ENCODE results near the gene ATP8B2. TPM values are rescaled to one million over a fixed set of nuclear protein-coding genes. Genes with fewer than 3 reads are reported as not detected.
A peak's percentile ranks its signal among the peaks of the same experiment; 100 is the strongest.
"Not testable (repeated sequence)": the region's sequence is repeated elsewhere in the genome, so short reads cannot be mapped to it uniquely, and the experiment has no call there.

ATP8B2 gene
- total RNA-seq, 3 donors from 2014 or later, result 34.5 to 64.8 (median 61.3) TPM

DNA sequence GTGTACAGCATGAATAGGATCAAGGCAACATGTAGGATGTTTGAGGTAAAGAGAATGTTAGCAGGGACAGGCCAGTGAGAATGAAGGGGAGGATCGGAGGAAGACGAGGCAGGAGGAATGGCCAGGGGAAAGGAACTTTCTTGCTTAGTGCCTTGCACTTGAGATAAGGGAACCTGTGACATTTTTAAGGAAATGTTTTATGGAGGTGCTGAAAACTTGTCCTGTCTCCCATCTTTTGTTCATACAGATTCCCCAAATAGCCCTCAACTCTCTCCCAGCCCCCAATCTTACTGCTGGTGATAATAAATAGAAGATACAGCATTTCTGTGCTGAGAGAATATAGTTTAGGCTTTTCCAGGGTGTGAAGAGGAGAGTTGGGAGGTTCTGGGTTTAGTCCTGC is 13.6 kb downstream of the ATP8B2 start:
- TF ChIP-seq POLR2A (IDR thresholded peaks at IDR 0.05) (no peak), POLR2AphosphoS5 (IDR thresholded peaks at IDR 0.05) (no peak)
- TF ChIP-seq, protein P1, sequence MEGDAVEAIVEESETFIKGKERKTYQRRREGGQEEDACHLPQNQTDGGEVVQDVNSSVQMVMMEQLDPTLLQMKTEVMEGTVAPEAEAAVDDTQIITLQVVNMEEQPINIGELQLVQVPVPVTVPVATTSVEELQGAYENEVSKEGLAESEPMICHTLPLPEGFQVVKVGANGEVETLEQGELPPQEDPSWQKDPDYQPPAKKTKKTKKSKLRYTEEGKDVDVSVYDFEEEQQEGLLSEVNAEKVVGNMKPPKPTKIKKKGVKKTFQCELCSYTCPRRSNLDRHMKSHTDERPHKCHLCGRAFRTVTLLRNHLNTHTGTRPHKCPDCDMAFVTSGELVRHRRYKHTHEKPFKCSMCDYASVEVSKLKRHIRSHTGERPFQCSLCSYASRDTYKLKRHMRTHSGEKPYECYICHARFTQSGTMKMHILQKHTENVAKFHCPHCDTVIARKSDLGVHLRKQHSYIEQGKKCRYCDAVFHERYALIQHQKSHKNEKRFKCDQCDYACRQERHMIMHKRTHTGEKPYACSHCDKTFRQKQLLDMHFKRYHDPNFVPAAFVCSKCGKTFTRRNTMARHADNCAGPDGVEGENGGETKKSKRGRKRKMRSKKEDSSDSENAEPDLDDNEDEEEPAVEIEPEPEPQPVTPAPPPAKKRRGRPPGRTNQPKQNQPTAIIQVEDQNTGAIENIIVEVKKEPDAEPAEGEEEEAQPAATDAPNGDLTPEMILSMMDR (IDR thresholded peaks at IDR 0.05), result no peak
- H3K27ac ChIP-seq, result no peak overlapping the region
- intact Hi-C loops (cut with DNase I; ENCODE audit: low total_unique reads), result no loop called here
- no peaks in the 10 kb centered on the region for H3K36me3 ChIP-seq
- H3K4me1 ChIP-seq, result no peaks in the 10 kb centered on the region
- no peaks in the 10 kb centered on the region for H3K9me3 ChIP-seq
- H3K27me3 ChIP-seq, result no peaks in the 10 kb centered on the region
- DNase-seq (ENCODE audit: low spot score in 2 of 2), result no peak
- H3K4me3 ChIP-seq, result no peak overlapping the region

DNA sequence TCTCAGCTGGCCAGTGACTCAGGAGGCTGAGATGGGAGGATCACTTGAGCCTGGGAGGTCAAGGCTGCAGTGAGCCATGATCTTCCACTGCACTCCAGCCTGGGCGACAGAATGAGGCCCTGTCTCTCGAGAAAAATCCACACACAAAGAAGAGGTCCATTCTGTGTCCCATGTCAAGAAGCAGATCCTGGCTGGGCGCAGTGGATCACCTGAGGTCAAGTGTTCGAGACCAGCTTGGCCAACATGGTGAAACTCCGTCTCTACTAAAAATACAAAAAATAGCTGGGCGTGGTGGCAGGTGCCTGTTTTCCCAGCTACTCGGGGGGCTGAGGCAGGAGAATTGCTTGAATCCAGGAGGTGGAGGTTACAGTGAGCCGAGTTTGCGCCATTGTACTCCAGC is 16.0 kb downstream of the ATP8B2 start:
- H3K27me3 ChIP-seq; H3K27ac ChIP-seq; H3K4me1 ChIP-seq; H3K4me3 ChIP-seq; H3K9me3 ChIP-seq; H3K36me3 ChIP-seq; intact Hi-C loops (cut with DNase I; ENCODE audit: low total_unique reads); DNase-seq (ENCODE audit: low spot score in 2 of 2): not testable (repeated sequence)

DNA sequence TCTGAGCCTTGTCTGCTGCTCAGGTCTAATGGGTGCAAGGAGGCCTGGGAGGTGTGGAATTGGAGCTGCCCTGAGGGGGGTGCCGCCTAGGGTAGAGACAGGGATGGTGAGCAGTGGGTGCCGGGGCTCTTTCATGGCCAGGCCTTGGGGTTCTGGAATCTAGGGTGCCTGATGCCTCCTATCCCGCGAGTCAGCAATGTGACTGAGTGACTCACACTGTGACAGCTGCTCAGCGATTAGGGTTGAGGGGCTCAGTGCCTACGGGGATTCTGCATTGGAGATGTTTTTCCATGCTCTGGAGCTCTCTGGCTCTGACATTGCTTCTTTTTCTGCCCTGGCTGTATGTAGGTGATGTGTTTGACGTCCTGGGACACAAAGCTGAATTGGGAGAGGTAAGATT is 16.8 kb downstream of the ATP8B2 start:
- no peaks in the 10 kb centered on the region for H3K9me3 ChIP-seq
- intact Hi-C loops (cut with DNase I; ENCODE audit: low total_unique reads), result no loop called here
- no peaks in the 10 kb centered on the region for H3K27me3 ChIP-seq
- H3K27ac ChIP-seq, result no peak overlapping the region
- H3K4me3 ChIP-seq, result no peak overlapping the region
- TF ChIP-seq, protein P1 (IDR thresholded peaks at IDR 0.05), result no peak
- no peak for TF ChIP-seq POLR2AphosphoS5 (IDR thresholded peaks at IDR 0.05)
- no peak for TF ChIP-seq POLR2A (IDR thresholded peaks at IDR 0.05)
- H3K4me1 ChIP-seq, result no peaks in the 10 kb centered on the region
- no peak for DNase-seq (ENCODE audit: low spot score in 2 of 2)
- H3K36me3 ChIP-seq, result no peaks in the 10 kb centered on the region

DNA sequence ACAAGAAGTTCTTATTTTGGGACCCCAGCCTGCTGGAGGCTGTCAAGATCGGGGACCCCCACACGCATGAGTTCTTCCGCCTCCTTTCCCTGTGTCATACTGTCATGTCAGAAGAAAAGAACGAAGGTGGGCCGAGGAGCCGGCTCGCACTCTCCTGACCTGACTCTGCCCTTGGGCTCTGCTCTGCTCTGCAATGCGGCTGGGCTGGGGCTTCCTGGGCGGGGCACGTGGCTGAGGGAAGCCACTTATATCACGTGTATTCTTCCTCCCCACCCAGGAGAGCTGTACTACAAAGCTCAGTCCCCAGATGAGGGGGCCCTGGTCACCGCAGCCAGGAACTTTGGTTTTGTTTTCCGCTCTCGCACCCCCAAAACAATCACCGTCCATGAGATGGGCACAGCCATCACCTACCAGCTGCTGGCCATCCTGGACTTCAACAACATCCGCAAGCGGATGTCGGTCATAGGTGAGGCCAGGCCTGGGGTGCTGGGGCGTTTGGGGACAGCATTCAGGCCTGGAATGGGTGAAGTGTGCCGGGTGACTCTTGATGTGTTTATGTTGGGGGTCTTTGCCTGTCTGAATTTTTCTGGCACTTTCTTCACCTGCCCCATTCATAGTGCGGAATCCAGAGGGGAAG is 17.6 kb downstream of the ATP8B2 start:
- Histone ChIP-seq H3K27ac (no peak overlapping the region), H3K36me3 (no peaks in the 10 kb centered on the region), H3K27me3 (no peaks in the 10 kb centered on the region), H3K4me1 (no peaks in the 10 kb centered on the region), H3K4me3 (no peak overlapping the region), H3K9me3 (no peaks in the 10 kb centered on the region)
- intact Hi-C loops (cut with DNase I; ENCODE audit: low total_unique reads), result no loop called here
- TF ChIP-seq POLR2A (IDR thresholded peaks at IDR 0.05), result no peak
- no peak for TF ChIP-seq POLR2AphosphoS5 (IDR thresholded peaks at IDR 0.05)
- TF ChIP-seq, protein P1 (IDR thresholded peaks at IDR 0.05), result no peak
- no peak for DNase-seq (ENCODE audit: low spot score in 2 of 2)

DNA sequence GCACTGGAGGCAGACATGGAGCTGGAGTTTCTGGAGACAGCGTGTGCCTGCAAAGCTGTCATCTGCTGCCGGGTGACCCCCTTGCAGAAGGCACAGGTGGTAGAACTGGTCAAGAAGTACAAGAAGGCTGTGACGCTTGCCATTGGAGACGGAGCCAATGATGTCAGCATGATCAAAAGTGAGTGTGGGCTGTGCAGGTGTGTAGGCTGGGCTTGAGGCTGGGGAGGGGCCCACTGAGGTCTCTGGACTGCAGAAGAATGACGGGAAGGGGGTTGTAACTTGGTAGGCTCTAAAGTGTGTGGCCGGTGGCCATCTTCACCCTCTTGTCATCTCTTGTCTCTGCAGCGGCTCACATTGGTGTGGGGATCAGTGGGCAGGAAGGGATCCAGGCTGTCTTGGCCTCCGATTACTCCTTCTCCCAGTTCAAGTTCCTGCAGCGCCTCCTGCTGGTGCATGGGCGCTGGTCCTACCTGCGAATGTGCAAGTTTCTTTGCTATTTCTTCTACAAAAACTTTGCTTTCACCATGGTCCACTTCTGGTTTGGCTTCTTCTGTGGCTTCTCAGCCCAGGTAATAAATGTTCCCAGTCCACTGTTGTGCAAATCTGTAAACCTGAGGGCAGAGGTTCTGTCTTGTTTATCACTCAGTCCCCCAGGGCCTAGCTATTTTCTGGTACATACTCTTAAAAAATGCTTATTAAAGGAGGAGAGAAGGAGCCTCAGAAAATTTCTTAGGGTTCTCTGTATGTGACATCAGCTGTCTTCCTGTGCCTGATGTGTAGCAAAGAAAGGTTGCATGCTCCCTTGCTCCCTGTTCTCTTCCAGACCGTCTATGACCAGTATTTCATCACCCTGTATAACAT is 19.9 kb downstream of the ATP8B2 start:
- Histone ChIP-seq H3K4me3 (no peak overlapping the region), H3K4me1 (no peaks in the 10 kb centered on the region), H3K27ac (no peak overlapping the region), H3K36me3 (no peaks in the 10 kb centered on the region), H3K27me3 (no peaks in the 10 kb centered on the region), H3K9me3 (no peaks in the 10 kb centered on the region)
- no peak for DNase-seq (ENCODE audit: low spot score in 2 of 2)
- TF ChIP-seq, protein P1 (IDR thresholded peaks at IDR 0.05), result peak in 1 of 3 donors; percentile 39
- TF ChIP-seq POLR2AphosphoS5 (IDR thresholded peaks at IDR 0.05) (no peak), POLR2A (IDR thresholded peaks at IDR 0.05) (no peak)
- intact Hi-C loops (cut with DNase I; ENCODE audit: low total_unique reads), result no loop called here

Data from breast epithelium (tissue), 4 donors.